HEK293T (cell line): ENCODE results near the gene MAD1L1.

ENCODE experiments used
- ARNT ChIP-seq: fragments of 450-650 bp; IDR thresholded peaks from 2 replicates; pipeline ENCODE4 v1.6.1; 2017; ENCODE audit warnings: mild to moderate bottlenecking
- BHLHE40 ChIP-seq: fragments of 450-650 bp; IDR thresholded peaks from 2 replicates; pipeline ENCODE4 v1.6.1; 2016; ENCODE audit warnings: mild to moderate bottlenecking, moderate library complexity, borderline replicate concordance
- CTBP1 ChIP-seq: fragments of 450-650 bp; IDR thresholded peaks from 2 replicates; pipeline ENCODE4 v1.6.1; 2016; ENCODE audit warnings: borderline replicate concordance
- FOXA1 ChIP-seq: fragments of 450-650 bp; IDR thresholded peaks from 2 replicates; pipeline ENCODE4 v1.6.1; 2016; ENCODE audit warnings: mild to moderate bottlenecking
- FOXM1 ChIP-seq: fragments of 450-650 bp; IDR thresholded peaks from 2 replicates; pipeline ENCODE4 v1.6.1; 2017; ENCODE audit warnings: mild to moderate bottlenecking, borderline replicate concordance
- HDGF ChIP-seq: fragments of 450-650 bp; IDR thresholded peaks from 2 replicates; pipeline ENCODE4 v1.6.1; 2017; ENCODE audit warnings: antibody characterized with exemption, borderline replicate concordance
- L3MBTL2 ChIP-seq: fragments of 450-650 bp; conservative IDR thresholded peaks from 2 replicates; pipeline ENCODE4 v1.6.1; 2016; ENCODE audit warnings: mild to moderate bottlenecking
- LEF1 ChIP-seq: fragments of 450-650 bp; IDR thresholded peaks from 2 replicates; pipeline ENCODE4 v1.6.1; 2017; ENCODE audit warnings: mild to moderate bottlenecking, borderline replicate concordance
- SP1 ChIP-seq: fragments of 450-650 bp; IDR thresholded peaks from 2 replicates; pipeline ENCODE4 v1.6.1; 2017
- SUZ12 ChIP-seq: fragments of 450-650 bp; IDR thresholded peaks from 2 replicates; pipeline ENCODE4 v1.6.1; 2016; ENCODE audit warnings: mild to moderate bottlenecking
- TARDBP ChIP-seq: fragments of 450-650 bp; IDR thresholded peaks from 2 replicates; pipeline ENCODE4 v1.6.1; 2016
- ZNF384 ChIP-seq: fragments of 450-650 bp; IDR thresholded peaks from 2 replicates; pipeline ENCODE4 v1.6.1; 2016
- TF ChIP-seq, protein P1 (sequence below): fragments of 450-650 bp; IDR thresholded peaks from 2 replicates; pipeline ENCODE4 v1.6.1; 2016

DNA sequence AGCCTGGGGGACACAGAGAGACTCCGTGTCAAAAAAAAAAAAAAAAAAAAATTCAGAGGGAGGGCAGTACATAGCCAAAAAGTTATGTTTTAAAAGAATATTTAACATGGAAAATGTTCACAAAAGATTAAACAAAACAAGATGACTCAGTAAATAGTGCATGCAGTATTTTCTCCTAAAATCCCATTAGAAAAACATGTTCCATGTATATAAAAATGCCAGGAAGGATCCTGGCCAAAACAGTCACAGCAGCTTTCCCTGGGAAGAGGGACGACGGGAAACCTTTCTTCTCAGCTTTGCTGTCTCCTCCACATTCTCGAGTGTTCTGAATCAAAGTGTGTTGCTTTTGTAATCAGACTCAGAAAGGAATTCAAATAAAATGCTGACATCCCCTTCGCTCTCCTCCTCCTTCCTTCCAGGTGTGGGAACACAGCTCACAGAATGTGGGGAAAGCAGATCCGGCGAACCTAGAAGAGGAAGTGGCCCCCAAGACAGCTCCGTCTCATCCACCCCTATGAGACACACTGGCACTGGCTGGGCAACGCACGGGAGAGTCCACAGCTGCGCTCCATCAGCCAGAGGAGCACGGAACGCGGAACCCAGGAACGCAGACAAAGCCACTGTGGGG is 139.4 kb downstream of the MAD1L1 start:
- TF ChIP-seq, protein P1, sequence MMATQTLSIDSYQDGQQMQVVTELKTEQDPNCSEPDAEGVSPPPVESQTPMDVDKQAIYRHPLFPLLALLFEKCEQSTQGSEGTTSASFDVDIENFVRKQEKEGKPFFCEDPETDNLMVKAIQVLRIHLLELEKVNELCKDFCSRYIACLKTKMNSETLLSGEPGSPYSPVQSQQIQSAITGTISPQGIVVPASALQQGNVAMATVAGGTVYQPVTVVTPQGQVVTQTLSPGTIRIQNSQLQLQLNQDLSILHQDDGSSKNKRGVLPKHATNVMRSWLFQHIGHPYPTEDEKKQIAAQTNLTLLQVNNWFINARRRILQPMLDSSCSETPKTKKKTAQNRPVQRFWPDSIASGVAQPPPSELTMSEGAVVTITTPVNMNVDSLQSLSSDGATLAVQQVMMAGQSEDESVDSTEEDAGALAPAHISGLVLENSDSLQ = no peak
- TF ChIP-seq SP1 (no peak), FOXM1 (no peak), TARDBP (no peak), LEF1 (no peak), FOXA1 (no peak), BHLHE40 (no peak), ARNT (no peak), CTBP1 (no peak), HDGF (no peak), ZNF384 (no peak), SUZ12 (no peak), L3MBTL2 (no peak)
